H1 (cell line): ENCODE data around the gene ADCY2.

Experiments used
- ATF3 ChIP-seq: IDR thresholded peaks from 2 replicates; pipeline ENCODE4 v1.6.1; 2011; ENCODE audit warnings: low read depth, mild to moderate bottlenecking, low read length; ENCODE audit not compliant: insufficient read depth
- BCL11A ChIP-seq, 2 experiments: IDR thresholded peaks; one replicate each; pipeline ENCODE4 v1.6.1; 2011; ENCODE audit warnings: low read depth in 2 of 2, low read length in 2 of 2, mild to moderate bottlenecking in 2 of 2
- CBX5 ChIP-seq: fragments of 300-800, 300-1000 bp; sonication (generic); IDR thresholded peaks from 2 replicates; pipeline ENCODE4 v1.7.1; 2016; ENCODE audit warnings: antibody characterized with exemption, low read length, low read depth
- NANOG ChIP-seq: IDR thresholded peaks from 2 replicates; pipeline ENCODE4 v1.6.1; 2011; ENCODE audit warnings: low read length, low read depth, mild to moderate bottlenecking, inconsistent platforms; ENCODE audit not compliant: insufficient read depth, poor library complexity, severe bottlenecking
- PHF8 ChIP-seq: fragments of 200-600 bp; sonication (generic); conservative IDR thresholded peaks from 2 replicates; pipeline ENCODE4 v1.7.1; 2012; ENCODE audit warnings: low read depth, mild to moderate bottlenecking, inconsistent platforms, low read length, moderate library complexity
- POLR2A ChIP-seq, 2 experiments: IDR thresholded peaks; 1 replicate in 1 of 2; 2 replicates in 1 of 2; pipeline ENCODE4 v1.6.1; 2011; ENCODE audit warnings: low read depth in 2 of 2, low read length in 2 of 2, mild to moderate bottlenecking in 2 of 2; ENCODE audit errors: control extremely low read depth in 1 of 2
- TAF1 ChIP-seq: IDR thresholded peaks from 2 replicates; pipeline ENCODE4 v1.6.1; 2011; ENCODE audit warnings: mild to moderate bottlenecking, low read depth, low read length
- TF ChIP-seq, protein P1 (sequence below): IDR thresholded peaks from 2 replicates; pipeline ENCODE4 v1.6.1; 2012; ENCODE audit warnings: inconsistent platforms
- TF ChIP-seq, protein P2 (sequence below), 3 experiments: IDR thresholded peaks; 1 replicate in 2 of 3; 2 replicates in 1 of 3; pipeline versions ENCODE4 v1.5.1 to v1.6.1; 2011; ENCODE audit warnings: low read length in 3 of 3, mild to moderate bottlenecking in 3 of 3, inconsistent platforms in 2 of 3, low read depth in 1 of 3, moderate library complexity in 1 of 3; ENCODE audit not compliant: insufficient read depth in 1 of 3; ENCODE audit errors: control extremely low read depth in 1 of 3

- TF ChIP-seq PHF8 (no peak), POLR2A (IDR thresholded peaks at IDR 0.05; ENCODE audit: control extremely low read depth in 1 of 2, low read depth in 2 of 2, low read length in 2 of 2) (no peak), BCL11A (IDR thresholded peaks at IDR 0.05; ENCODE audit: low read depth in 2 of 2, low read length in 2 of 2) (no peak), TAF1 (no peak), NANOG (no peak), CBX5 (no peak), ATF3 (no peak)
- TF ChIP-seq, protein P1, sequence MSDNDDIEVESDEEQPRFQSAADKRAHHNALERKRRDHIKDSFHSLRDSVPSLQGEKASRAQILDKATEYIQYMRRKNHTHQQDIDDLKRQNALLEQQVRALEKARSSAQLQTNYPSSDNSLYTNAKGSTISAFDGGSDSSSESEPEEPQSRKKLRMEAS: no peak
- TF ChIP-seq, protein P2, sequence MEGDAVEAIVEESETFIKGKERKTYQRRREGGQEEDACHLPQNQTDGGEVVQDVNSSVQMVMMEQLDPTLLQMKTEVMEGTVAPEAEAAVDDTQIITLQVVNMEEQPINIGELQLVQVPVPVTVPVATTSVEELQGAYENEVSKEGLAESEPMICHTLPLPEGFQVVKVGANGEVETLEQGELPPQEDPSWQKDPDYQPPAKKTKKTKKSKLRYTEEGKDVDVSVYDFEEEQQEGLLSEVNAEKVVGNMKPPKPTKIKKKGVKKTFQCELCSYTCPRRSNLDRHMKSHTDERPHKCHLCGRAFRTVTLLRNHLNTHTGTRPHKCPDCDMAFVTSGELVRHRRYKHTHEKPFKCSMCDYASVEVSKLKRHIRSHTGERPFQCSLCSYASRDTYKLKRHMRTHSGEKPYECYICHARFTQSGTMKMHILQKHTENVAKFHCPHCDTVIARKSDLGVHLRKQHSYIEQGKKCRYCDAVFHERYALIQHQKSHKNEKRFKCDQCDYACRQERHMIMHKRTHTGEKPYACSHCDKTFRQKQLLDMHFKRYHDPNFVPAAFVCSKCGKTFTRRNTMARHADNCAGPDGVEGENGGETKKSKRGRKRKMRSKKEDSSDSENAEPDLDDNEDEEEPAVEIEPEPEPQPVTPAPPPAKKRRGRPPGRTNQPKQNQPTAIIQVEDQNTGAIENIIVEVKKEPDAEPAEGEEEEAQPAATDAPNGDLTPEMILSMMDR (IDR thresholded peaks at IDR 0.05; ENCODE audit: control extremely low read depth in 1 of 3, insufficient read depth in 1 of 3, low read depth in 1 of 3, low read length in 3 of 3): no peak
These were observed 388.9 kb downstream of the ADCY2 start for GRCh38 chr5:7784683-7785380.
